Activated B cell treated with CpG ODN at 0.5 μM for 24 hours (primary cell): ENCODE measurements around the gene ZEB1. TPM values are rescaled to one million over a fixed set of nuclear protein-coding genes. Genes with fewer than 3 reads are reported as not detected.

Experiments used
- ATAC-seq: fragments of 200-7000 bp; cut with Tn5 transposase; one replicate; pipeline ENCODE4 v1.10.0; 2021; ENCODE audit warnings: low read depth, mild to moderate bottlenecking, moderate library complexity
- CTCF ChIA-PET: fragments of 350-600 bp; sonication (Branson Sonifier 250); formaldehyde crosslinking; loops from one replicate; lab custom pipeline; 2021; ENCODE audit warnings: antibody characterized with exemption; lab: Charles Lee
- POLR2A ChIA-PET: fragments of 350-600 bp; sonication (Branson Sonifier 250); formaldehyde crosslinking; loops from one replicate; lab custom pipeline; 2021; ENCODE audit warnings: antibody characterized with exemption; lab: Charles Lee
- DNase-seq: peaks from one replicate; pipeline ENCODE4 v3.0.0; 2022
- H3K27ac Mint-ChIP-seq: one replicate; pipeline ENCODE4 v1.8.0; 2020; ENCODE audit warnings: mixed read lengths
- H3K27me3 Mint-ChIP-seq: one replicate; pipeline ENCODE4 v1.8.0; 2021; ENCODE audit warnings: mixed read lengths
- H3K36me3 Mint-ChIP-seq: one replicate; pipeline ENCODE4 v1.8.0; 2021; ENCODE audit warnings: low read depth, mixed read lengths
- H3K4me1 Mint-ChIP-seq: one replicate; pipeline ENCODE4 v1.8.0; 2021; ENCODE audit warnings: mixed read lengths
- H3K4me3 Mint-ChIP-seq: one replicate; pipeline ENCODE4 v1.8.0; 2020; ENCODE audit warnings: mild to moderate bottlenecking, mixed read lengths
- H3K9me3 Mint-ChIP-seq: one replicate; pipeline ENCODE4 v1.8.0; 2020; ENCODE audit warnings: mixed read lengths
- intact Hi-C: fragments of 100-400 bp; cut with micrococcal nuclease; formaldehyde crosslinking; loops from one replicate; pipeline ENCODE4 v1.15.1; 2024
- total RNA-seq: library from RNA; stranded (reverse); gene quantifications from 2 replicates; pipeline ENCODE4 v1.2.3, GENCODE V29; 2022
- TF ChIP-seq, protein P1 (sequence below): fragments of 200-600 bp; IDR thresholded peaks from one replicate; pipeline ENCODE4 v1.8.0; 2022; ENCODE audit warnings: antibody characterized with exemption, mild to moderate bottlenecking

Gene ZEB1
- total RNA-seq, 1 donor from 2014 or later = 43.0 TPM

- Mint-ChIP-seq H3K4me3 (no peak overlapping the region), H3K36me3 (peaks cover 5% of the 10 kb centered on the region), H3K4me1 (peaks cover 4% of the 10 kb centered on the region), H3K9me3 (peaks cover 2% of the 10 kb centered on the region), H3K27ac (no peak overlapping the region), H3K27me3 (peaks cover 3% of the 10 kb centered on the region)
- no peak for ATAC-seq
- TF ChIP-seq, protein P1, sequence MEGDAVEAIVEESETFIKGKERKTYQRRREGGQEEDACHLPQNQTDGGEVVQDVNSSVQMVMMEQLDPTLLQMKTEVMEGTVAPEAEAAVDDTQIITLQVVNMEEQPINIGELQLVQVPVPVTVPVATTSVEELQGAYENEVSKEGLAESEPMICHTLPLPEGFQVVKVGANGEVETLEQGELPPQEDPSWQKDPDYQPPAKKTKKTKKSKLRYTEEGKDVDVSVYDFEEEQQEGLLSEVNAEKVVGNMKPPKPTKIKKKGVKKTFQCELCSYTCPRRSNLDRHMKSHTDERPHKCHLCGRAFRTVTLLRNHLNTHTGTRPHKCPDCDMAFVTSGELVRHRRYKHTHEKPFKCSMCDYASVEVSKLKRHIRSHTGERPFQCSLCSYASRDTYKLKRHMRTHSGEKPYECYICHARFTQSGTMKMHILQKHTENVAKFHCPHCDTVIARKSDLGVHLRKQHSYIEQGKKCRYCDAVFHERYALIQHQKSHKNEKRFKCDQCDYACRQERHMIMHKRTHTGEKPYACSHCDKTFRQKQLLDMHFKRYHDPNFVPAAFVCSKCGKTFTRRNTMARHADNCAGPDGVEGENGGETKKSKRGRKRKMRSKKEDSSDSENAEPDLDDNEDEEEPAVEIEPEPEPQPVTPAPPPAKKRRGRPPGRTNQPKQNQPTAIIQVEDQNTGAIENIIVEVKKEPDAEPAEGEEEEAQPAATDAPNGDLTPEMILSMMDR = no peak
- ChIA-PET CTCF (no interaction called here), POLR2A (no interaction called here)
- intact Hi-C loops = no loop called here
- DNase-seq = no peak
Measured at GRCh38 chr10:31304291-31304970, 14.6 kb upstream of the ZEB1 start.

- intact Hi-C loops = loop anchor here (10.0 kb wide), 1 partner anchor 1061 kb away; no protein-coding TSS in a partner anchor
- DNase-seq (no peak), ATAC-seq (no peak)
- H3K4me1 Mint-ChIP-seq = peaks cover 13% of the 10 kb centered on the region
- no peaks in the 10 kb centered on the region for H3K27me3 Mint-ChIP-seq
- TF ChIP-seq, protein P1 = no peak
- H3K27ac Mint-ChIP-seq = no peak overlapping the region
- no peak overlapping the region for H3K4me3 Mint-ChIP-seq
- H3K9me3 Mint-ChIP-seq = no peaks in the 10 kb centered on the region
- H3K36me3 Mint-ChIP-seq = peaks cover 8% of the 10 kb centered on the region
- ChIA-PET POLR2A (no interaction called here), CTCF (no interaction called here)
Measured at GRCh38 chr10:31313396-31313795, 5.6 kb upstream of the ZEB1 start.

- POLR2A ChIA-PET = no interaction called here
- DNase-seq (no peak), ATAC-seq (no peak)
- TF ChIP-seq, protein P1 = no peak
- CTCF ChIA-PET = no interaction called here
- Mint-ChIP-seq H3K27me3 (no peaks in the 10 kb centered on the region), H3K36me3 (peaks cover 11% of the 10 kb centered on the region), H3K4me3 (no peak overlapping the region), H3K4me1 (peaks cover 13% of the 10 kb centered on the region), H3K27ac (no peak overlapping the region), H3K9me3 (no peaks in the 10 kb centered on the region)
- intact Hi-C loops = loop anchor here (10.0 kb wide), 1 partner anchor 1060 kb away; no protein-coding TSS in a partner anchor
Measured at GRCh38 chr10:31314256-31315150, 4.5 kb upstream of the ZEB1 start.

DNA sequence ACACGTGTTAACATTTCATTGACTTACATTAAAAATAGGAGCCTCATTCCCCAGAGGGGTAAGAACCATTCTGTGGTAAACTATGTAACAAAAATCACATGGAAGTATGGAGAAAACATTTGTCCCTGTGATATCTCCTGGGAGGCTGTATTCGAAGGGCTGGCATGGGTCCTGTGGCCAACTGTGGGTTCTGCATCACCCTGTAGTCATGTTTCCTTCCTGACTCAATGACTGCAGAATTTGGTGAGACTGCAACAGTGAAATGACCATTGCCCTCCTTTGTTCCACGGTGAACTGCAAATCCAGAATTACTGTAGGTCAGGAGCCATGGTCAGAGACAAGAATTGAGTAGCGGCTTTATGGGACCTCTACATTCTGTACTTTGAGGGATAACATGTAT is 3.6 kb upstream of the ZEB1 start:
- no peaks in the 10 kb centered on the region for H3K9me3 Mint-ChIP-seq
- H3K27ac Mint-ChIP-seq = no peak overlapping the region
- intact Hi-C loops = loop anchor here (10.0 kb wide), 1 partner anchor 1059 kb away; no protein-coding TSS in a partner anchor
- ChIA-PET POLR2A (no interaction called here), CTCF (no interaction called here)
- ATAC-seq (no peak), DNase-seq (no peak)
- H3K36me3 Mint-ChIP-seq = peaks cover 15% of the 10 kb centered on the region
- TF ChIP-seq, protein P1 = no peak
- H3K27me3 Mint-ChIP-seq = no peaks in the 10 kb centered on the region
- H3K4me3 Mint-ChIP-seq = no peak overlapping the region
- H3K4me1 Mint-ChIP-seq = peaks cover 13% of the 10 kb centered on the region

DNA sequence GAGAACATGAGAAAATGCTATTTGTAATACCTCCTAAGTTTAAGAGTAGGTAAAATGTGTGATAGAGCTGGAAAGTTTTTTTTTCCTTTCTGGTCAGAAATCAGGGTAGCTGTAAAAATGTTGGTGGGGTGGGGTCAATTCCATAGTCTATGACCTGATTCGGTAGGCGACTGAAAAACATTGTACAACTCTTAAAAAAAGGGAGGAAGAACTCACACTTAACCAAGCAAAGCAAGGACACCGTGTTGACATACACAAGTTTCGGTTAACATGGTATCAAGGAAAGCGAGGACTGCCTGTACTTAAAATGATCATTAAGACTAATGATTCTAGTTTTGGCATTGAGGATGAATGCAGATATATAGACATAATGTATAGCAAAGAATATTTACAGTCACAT is 1.8 kb upstream of the ZEB1 start:
- no peaks in the 10 kb centered on the region for H3K27me3 Mint-ChIP-seq
- POLR2A ChIA-PET = interaction anchor here (1.8 to 4.1 kb wide), 2 partner anchors 217 to 285 kb away, joined by 12 to 32 read pairs; partner anchors contain the start of gene ZNF438
- DNase-seq (no peak), ATAC-seq (no peak)
- H3K4me3 Mint-ChIP-seq = no peak overlapping the region
- TF ChIP-seq, protein P1 = no peak
- H3K4me1 Mint-ChIP-seq = peaks cover 27% of the 10 kb centered on the region
- peaks cover 16% of the 10 kb centered on the region for H3K36me3 Mint-ChIP-seq
- intact Hi-C loops = loop anchor here (10.0 kb wide), 1 partner anchor 1058 kb away; no protein-coding TSS in a partner anchor
- H3K9me3 Mint-ChIP-seq = no peaks in the 10 kb centered on the region
- CTCF ChIA-PET = interaction anchor here (1.3 kb wide), 1 partner anchor 285 kb away, joined by 3 read pairs; the partner anchor contains the start of gene ZNF438
- peak overlapping the region; percentile 18 for H3K27ac Mint-ChIP-seq
